Psoas muscle (tissue), 8 donors: ENCODE data around the gene COL15A1. TPM values are rescaled to one million over a fixed set of nuclear protein-coding genes. Genes with fewer than 3 reads are reported as not detected.
"Not testable (repeated sequence)": the region's sequence is repeated elsewhere in the genome, so short reads cannot be mapped to it uniquely, and the experiment has no call there.

ENCODE experiments used
- ATAC-seq, 4 donors: fragments of 200-7000 bp; cut with Tn5 transposase; one replicate each; pipeline ENCODE4 v1.9.1; 2020; ENCODE audit warnings: moderate library complexity in 3 of 4, mild to moderate bottlenecking in 2 of 4
- DNase-seq, 2 donors: peaks; one replicate each; pipeline ENCODE4 v3.0.0-alpha.2; 2020
- H3K27ac ChIP-seq: fragments of 200-600 bp; one replicate; pipeline ENCODE4 v1.8.0; 2022
- H3K27me3 ChIP-seq, 3 donors: fragments of 200-600 bp in 1 of 3; one replicate each; pipeline versions ENCODE4 v1.6.1 to v1.8.0; 2013 to 2022; ENCODE audit warnings: low read length in 2 of 3, mild to moderate bottlenecking in 2 of 3, moderate library complexity in 1 of 3; ENCODE audit not compliant: insufficient read depth in 3 of 3
- H3K36me3 ChIP-seq, 2 donors: fragments of 200-600 bp in 1 of 2; one replicate each; pipeline versions ENCODE4 v1.6.1 to v1.8.0; 2013 to 2022; ENCODE audit warnings: low read depth in 1 of 2, mild to moderate bottlenecking in 1 of 2, moderate library complexity in 1 of 2; ENCODE audit not compliant: insufficient read depth in 1 of 2
- H3K4me1 ChIP-seq: fragments of 200-600 bp; one replicate; pipeline ENCODE4 v1.8.0; 2022
- H3K4me3 ChIP-seq: fragments of 200-600 bp; one replicate; pipeline ENCODE4 v1.8.0; 2022; ENCODE audit warnings: mild to moderate bottlenecking
- H3K9me3 ChIP-seq: fragments of 200-600 bp; one replicate; pipeline ENCODE4 v1.8.0; 2022
- CTCF ChIP-seq: fragments of 200-600 bp; IDR thresholded peaks from one replicate; pipeline ENCODE4 v1.8.0; 2022; ENCODE audit warnings: antibody characterized with exemption
- WGBS, 3 donors: extraction: QIAGEN DNeasy Blood & Tissue Kit; methylation state at CpG; one replicate each; pipeline versions ENCODE4 v1.1.6 to v1.1.7; 2013; 5-methylcytosine and 5-hydroxymethylcytosine counted together
- intact Hi-C, 2 donors: fragments of 100-400 bp; cut with DNase I; formaldehyde crosslinking; loops; one replicate each; pipeline versions ENCODE4 v1.11.0 to v1.14.2; 2022
- polyA plus RNA-seq, 3 donors: library from polyadenylated mRNA; stranded (reverse); fragments of 200-250 nt; gene quantifications; one replicate each; pipeline ENCODE4 v1.2.3, GENCODE V29; 2013
- total RNA-seq, 4 donors: library from RNA; stranded (reverse); fragmentation: NEBNext Ultra II Directional in 2 of 4; extraction: Animal tissue kit (Norgen Biotek cat#: 25700) in 2 of 4; gene quantifications; one replicate each; pipeline versions ENCODE4 v1.2.1 to v1.2.4, GENCODE V29; 2021 to 2023
- donor health status: healthy with polysubstance abuse.
- donor health status: DM: no; HTN: no; CAD: no; lungs with moderate emphysema.
- donor health status: Bipolar disorder and iron deficiency.
- donor health status: healthy.
- donor health status: DM: yes; HTN: yes; CAD: no.
- donor health status: DM: no; HTN: no; CAD: no.
- donor health status: DM: no; HTN: no; CAD: no.
- donor health status: DM: yes; HTN: yes; CAD: no.

COL15A1 gene
- total and polyA plus RNA-seq, 7 donors, result 2.9 to 34.7 (median 7.5) TPM

- no peak for TF ChIP-seq CTCF
- ATAC-seq (no peak), DNase-seq (no peak)
- no peak overlapping the region for H3K4me3 ChIP-seq
- intact Hi-C loops, result no loop called here
- H3K27me3 ChIP-seq, result no peaks in the 10 kb centered on the region
- H3K9me3 ChIP-seq, result no peaks in the 10 kb centered on the region
- 26 to 48% (median 28%) methylated on average over 5 of the region's 5 CpGs for WGBS, 3 donors
- no peak overlapping the region for H3K27ac ChIP-seq
- no peaks in the 10 kb centered on the region for H3K4me1 ChIP-seq
- no peaks in the 10 kb centered on the region for H3K36me3 ChIP-seq
These were observed 34.6 kb upstream of the COL15A1 start for GRCh38 chr9:98908897-98909634.

- Histone ChIP-seq H3K4me1 (no peaks in the 10 kb centered on the region), H3K27ac (no peak overlapping the region), H3K36me3 (no peaks in the 10 kb centered on the region), H3K9me3 (no peaks in the 10 kb centered on the region), H3K4me3 (no peak overlapping the region), H3K27me3 (no peaks in the 10 kb centered on the region)
- intact Hi-C loops, result no loop called here
- no peak for TF ChIP-seq CTCF
- no peak for ATAC-seq
- no peak for DNase-seq
- 86 to 94% (median 92%) methylated on average over 1 of the region's 1 CpG for WGBS, 3 donors
These were observed 33.8 kb upstream of the COL15A1 start for GRCh38 chr9:98909935-98910334.

GRCh38 chr9:98911042-98911441, 32.7 kb upstream of the COL15A1 start:
- ATAC-seq, result no peak
- no peak overlapping the region for H3K27ac ChIP-seq
- WGBS, 3 donors, result 21 to 35% (median 26%) methylated on average over 5 of the region's 5 CpGs

GRCh38 chr9:98911738-98912137, 32.0 kb upstream of the COL15A1 start:
- H3K9me3 ChIP-seq, H3K4me1 ChIP-seq, H3K36me3 ChIP-seq, H3K4me3 ChIP-seq, ATAC-seq, H3K27ac ChIP-seq, H3K27me3 ChIP-seq, DNase-seq, intact Hi-C loops: not testable (repeated sequence)
- 63 to 78% (median 67%) methylated on average over 6 of the region's 6 CpGs for WGBS, 3 donors

More at GRCh38 chr9:98911042-98911441, 32.7 kb upstream of the COL15A1 start:
- Histone ChIP-seq H3K9me3 (no peaks in the 10 kb centered on the region), H3K36me3 (no peaks in the 10 kb centered on the region), H3K4me3 (no peak overlapping the region), H3K4me1 (no peaks in the 10 kb centered on the region), H3K27me3 (no peaks in the 10 kb centered on the region)
- no peak for TF ChIP-seq CTCF
- DNase-seq, result no peak
- intact Hi-C loops, result no loop called here

- no peak for DNase-seq
- H3K9me3 ChIP-seq, result no peaks in the 10 kb centered on the region
- peaks cover 5% of the 10 kb centered on the region for H3K4me1 ChIP-seq
- ATAC-seq, result no peak
- peak overlapping the region; percentile 41 for H3K27ac ChIP-seq
- H3K27me3 ChIP-seq, result no peaks in the 10 kb centered on the region
- intact Hi-C loops, result no loop called here
- 53 to 74% (median 68%) methylated on average over 2 of the region's 2 CpGs for WGBS, 3 donors
- no peaks in the 10 kb centered on the region for H3K36me3 ChIP-seq
- no peak for TF ChIP-seq CTCF
- no peak overlapping the region for H3K4me3 ChIP-seq
These were observed 31.3 kb upstream of the COL15A1 start for GRCh38 chr9:98912450-98912849.
